ENCODE data around the gene OPA1.

- TF ChIP-seq ATF3 (IDR thresholded peaks at IDR 0.05) = no peak
- no peak for TF ChIP-seq CTCF (IDR thresholded peaks at IDR 0.05; ENCODE audit: low read depth, low read length, missing input control)
- no peak for TF ChIP-seq YY1 (IDR thresholded peaks at IDR 0.05)
- no peak for TF ChIP-seq ZBTB33 (IDR thresholded peaks at IDR 0.05)
- TF ChIP-seq REST (IDR thresholded peaks at IDR 0.05) = no peak
- TF ChIP-seq JUND (IDR thresholded peaks at IDR 0.05) = no peak
- no peak for TF ChIP-seq MAX (IDR thresholded peaks at IDR 0.05)
- no peak for TF ChIP-seq HNF4A (conservative IDR thresholded peaks at IDR 0.05)
- no peak for TF ChIP-seq SP1 (IDR thresholded peaks at IDR 0.05)
- TF ChIP-seq FOXA1 (IDR thresholded peaks at IDR 0.05) = no peak
- TF ChIP-seq HNF4G (IDR thresholded peaks at IDR 0.05) = no peak
- TF ChIP-seq TAF1 (conservative IDR thresholded peaks at IDR 0.05) = no peak
- no peak for TF ChIP-seq RAD21 (IDR thresholded peaks at IDR 0.05)
Measured at GRCh38 chr3:193656445-193656844, 63.4 kb downstream of the OPA1 start.
